DND-41 (cell line): ENCODE measurements around the gene SLC22A6.

Experiments used
- ATAC-seq: fragments of 200-7000 bp; cut with Tn5 transposase; 3 replicates; pipeline ENCODE4 v1.9.1; 2021; ENCODE audit warnings: low read depth; ENCODE audit not compliant: insufficient read depth
- DNase-seq: peaks from one replicate; pipeline ENCODE4 v3.0.0-alpha.2; 2020
- H2AFZ ChIP-seq: 2 replicates; pipeline ENCODE4 v1.6.0; 2012; ENCODE audit warnings: low read depth, low read length
- H3K27ac ChIP-seq: 2 replicates; pipeline ENCODE4 v1.5.1; 2012; ENCODE audit warnings: low read length, inconsistent platforms
- H3K27me3 ChIP-seq: fragments of 200-600 bp; sonication (generic); 2 replicates; pipeline ENCODE4 v1.6.0; 2012; ENCODE audit warnings: low read length, mild to moderate bottlenecking, inconsistent platforms; ENCODE audit not compliant: insufficient read depth, poor library complexity
- H3K36me3 ChIP-seq: 2 replicates; pipeline ENCODE4 v1.5.1; 2012; ENCODE audit warnings: low read length, inconsistent platforms; ENCODE audit not compliant: insufficient read depth
- H3K4me1 ChIP-seq: 2 replicates; pipeline ENCODE4 v1.5.1; 2012; ENCODE audit warnings: mild to moderate bottlenecking, low read length; ENCODE audit not compliant: insufficient read depth
- H3K4me2 ChIP-seq: 2 replicates; pipeline ENCODE4 v1.6.0; 2012; ENCODE audit warnings: mild to moderate bottlenecking, moderate library complexity, low read length, inconsistent platforms; ENCODE audit not compliant: insufficient read depth
- H3K4me3 ChIP-seq, 2 experiments: fragments of 200-600 bp in 1 of 2; shearing (Covaris generic) in 1 of 2; 2 replicates each; pipeline ENCODE4 v1.5.1; 2012 to 2016; ENCODE audit warnings: inconsistent platforms in 2 of 2, low read length in 2 of 2, mild to moderate bottlenecking in 2 of 2, low read depth in 1 of 2, moderate library complexity in 1 of 2
- H3K79me2 ChIP-seq: 2 replicates; pipeline ENCODE4 v1.6.0; 2012; ENCODE audit warnings: low read length, inconsistent platforms; ENCODE audit not compliant: insufficient read depth
- H3K9ac ChIP-seq: 2 replicates; pipeline ENCODE4 v1.6.0; 2012; ENCODE audit warnings: low read depth, mild to moderate bottlenecking, inconsistent platforms, low read length, moderate library complexity
- H3K9me3 ChIP-seq: 2 replicates; pipeline ENCODE4 v1.5.1; 2012; ENCODE audit warnings: low read length, moderate library complexity, mild to moderate bottlenecking, inconsistent platforms; ENCODE audit not compliant: insufficient read depth, severe bottlenecking
- H4K20me1 ChIP-seq: 2 replicates; pipeline ENCODE4 v1.6.0; 2012; ENCODE audit warnings: low read length; ENCODE audit not compliant: insufficient read depth
- EZH2 ChIP-seq: IDR thresholded peaks from 3 replicates; pipeline ENCODE4 v1.6.1; 2012; ENCODE audit warnings: borderline replicate concordance, low read depth, mild to moderate bottlenecking, moderate library complexity, low read length, inconsistent platforms; ENCODE audit not compliant: severe bottlenecking
- TF ChIP-seq, protein P1 (sequence below): IDR thresholded peaks from 2 replicates; pipeline ENCODE4 v1.5.1; 2012; ENCODE audit warnings: borderline replicate concordance, low read length, moderate library complexity, mild to moderate bottlenecking; ENCODE audit not compliant: poor library complexity, severe bottlenecking; ENCODE audit errors: extremely low read depth

SLC22A6 gene

DNA sequence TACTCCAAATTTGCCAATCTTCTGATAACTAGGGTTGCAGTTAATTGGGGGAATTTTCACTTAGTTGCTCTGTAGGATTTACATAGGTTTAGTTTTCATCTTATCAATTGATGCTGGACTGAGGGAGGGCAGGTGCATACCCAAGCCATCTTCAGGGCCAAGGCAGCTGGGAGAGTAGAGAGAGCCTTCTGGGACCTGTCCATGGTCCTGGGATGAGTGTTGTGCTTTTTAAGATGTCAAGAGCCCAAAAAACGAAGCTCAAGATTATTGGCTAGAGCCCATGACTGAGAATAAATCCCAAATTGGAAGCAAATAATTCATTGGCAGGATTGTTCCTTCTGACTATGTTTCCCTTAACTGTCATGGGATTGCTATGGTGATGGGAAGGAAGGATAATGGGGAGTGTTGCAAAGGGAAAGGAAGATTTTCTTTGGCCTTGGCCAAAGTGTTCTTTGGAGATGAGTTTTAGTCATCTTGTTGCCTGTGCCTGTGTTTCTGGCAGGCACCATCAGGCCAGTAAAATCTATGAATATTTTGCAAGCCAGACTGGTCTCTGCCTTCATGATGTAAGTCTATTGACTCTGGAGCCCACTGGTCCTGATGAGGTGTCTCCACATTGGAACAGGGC is 4.5 kb downstream of the SLC22A6 start:
- H3K4me3 ChIP-seq: no peak overlapping the region
- no peaks in the 10 kb centered on the region for H3K4me1 ChIP-seq
- H3K4me2 ChIP-seq: no peak overlapping the region
- TF ChIP-seq, protein P1, sequence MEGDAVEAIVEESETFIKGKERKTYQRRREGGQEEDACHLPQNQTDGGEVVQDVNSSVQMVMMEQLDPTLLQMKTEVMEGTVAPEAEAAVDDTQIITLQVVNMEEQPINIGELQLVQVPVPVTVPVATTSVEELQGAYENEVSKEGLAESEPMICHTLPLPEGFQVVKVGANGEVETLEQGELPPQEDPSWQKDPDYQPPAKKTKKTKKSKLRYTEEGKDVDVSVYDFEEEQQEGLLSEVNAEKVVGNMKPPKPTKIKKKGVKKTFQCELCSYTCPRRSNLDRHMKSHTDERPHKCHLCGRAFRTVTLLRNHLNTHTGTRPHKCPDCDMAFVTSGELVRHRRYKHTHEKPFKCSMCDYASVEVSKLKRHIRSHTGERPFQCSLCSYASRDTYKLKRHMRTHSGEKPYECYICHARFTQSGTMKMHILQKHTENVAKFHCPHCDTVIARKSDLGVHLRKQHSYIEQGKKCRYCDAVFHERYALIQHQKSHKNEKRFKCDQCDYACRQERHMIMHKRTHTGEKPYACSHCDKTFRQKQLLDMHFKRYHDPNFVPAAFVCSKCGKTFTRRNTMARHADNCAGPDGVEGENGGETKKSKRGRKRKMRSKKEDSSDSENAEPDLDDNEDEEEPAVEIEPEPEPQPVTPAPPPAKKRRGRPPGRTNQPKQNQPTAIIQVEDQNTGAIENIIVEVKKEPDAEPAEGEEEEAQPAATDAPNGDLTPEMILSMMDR: no peak
- TF ChIP-seq EZH2: no peak
- H2AFZ ChIP-seq: no peak overlapping the region
- H3K79me2 ChIP-seq: no peaks in the 10 kb centered on the region
- ATAC-seq (no peak), DNase-seq (peak; percentile 21)
- no peak overlapping the region for H3K27ac ChIP-seq
- H3K36me3 ChIP-seq: no peaks in the 10 kb centered on the region
- no peak overlapping the region for H3K9ac ChIP-seq
- H4K20me1 ChIP-seq: no peaks in the 10 kb centered on the region
- peaks cover 8% of the 10 kb centered on the region for H3K27me3 ChIP-seq
- no peaks in the 10 kb centered on the region for H3K9me3 ChIP-seq

DNA sequence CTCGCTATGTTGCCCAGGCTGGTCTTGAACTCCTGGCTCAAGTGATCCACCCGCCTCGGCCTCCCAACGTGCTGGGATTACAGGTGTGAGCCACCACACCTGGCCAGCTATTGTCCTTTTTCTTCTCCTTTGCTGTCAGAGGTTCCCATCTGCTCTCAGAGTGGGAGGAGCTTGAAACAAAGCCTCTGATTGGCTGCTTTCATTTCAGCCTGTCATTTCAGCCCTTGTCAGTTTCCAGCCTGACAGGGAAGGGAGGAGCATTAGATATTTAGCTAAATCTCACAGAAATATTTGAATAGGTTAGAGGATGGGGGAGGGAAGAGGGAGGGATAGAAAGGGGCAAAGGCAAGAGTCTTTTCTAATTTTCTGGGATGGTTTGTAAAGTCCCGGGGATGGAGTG is 8.7 kb downstream of the SLC22A6 start:
- H3K79me2 ChIP-seq: no peaks in the 10 kb centered on the region
- ATAC-seq (no peak), DNase-seq (no peak)
- peaks cover 12% of the 10 kb centered on the region for H3K27me3 ChIP-seq
- H3K9ac ChIP-seq: no peak overlapping the region
- no peaks in the 10 kb centered on the region for H3K9me3 ChIP-seq
- H3K4me3 ChIP-seq: no peak overlapping the region
- H3K4me2 ChIP-seq: no peak overlapping the region
- H3K27ac ChIP-seq: no peak overlapping the region
- no peaks in the 10 kb centered on the region for H3K4me1 ChIP-seq
- H4K20me1 ChIP-seq: no peaks in the 10 kb centered on the region
- TF ChIP-seq EZH2: no peak
- TF ChIP-seq, protein P1: no peak
- H3K36me3 ChIP-seq: no peaks in the 10 kb centered on the region
- H2AFZ ChIP-seq: no peak overlapping the region

DNA sequence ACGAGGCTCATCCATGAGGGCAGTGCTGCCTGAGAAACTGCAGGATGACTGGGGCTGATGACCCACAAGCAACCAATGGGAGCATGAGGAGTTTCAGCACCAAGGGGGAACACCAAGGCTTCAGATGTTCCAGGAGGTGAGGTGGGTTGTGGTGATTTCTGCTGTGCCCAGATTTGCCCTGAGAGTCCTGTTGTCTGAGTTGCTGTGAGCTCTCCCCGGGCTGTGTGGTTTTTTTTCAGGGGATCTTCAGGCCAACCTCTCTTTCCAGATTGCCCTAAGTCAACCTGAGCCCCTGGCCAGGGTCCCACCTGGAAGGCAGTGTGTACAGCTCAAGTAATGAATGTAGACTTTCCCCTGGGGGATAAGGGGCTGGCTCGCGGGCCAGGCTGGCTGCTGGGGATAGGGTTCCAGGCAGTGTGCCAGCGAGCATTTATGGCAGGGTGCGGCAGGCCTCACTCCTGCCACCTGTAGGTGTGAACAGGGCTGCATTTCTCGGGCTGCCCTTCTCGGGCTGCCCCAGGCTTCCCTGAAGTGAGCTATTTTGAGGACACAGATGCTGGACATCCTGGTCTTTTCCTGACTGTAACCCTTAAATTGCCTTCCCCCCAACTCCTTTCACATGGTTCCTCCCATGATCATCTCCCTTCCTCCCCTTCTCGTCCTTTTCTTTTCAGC is 9.8 kb downstream of the SLC22A6 start:
- no peak overlapping the region for H3K27ac ChIP-seq
- DNase-seq: peak; percentile 37
- peak; percentile 77 for ATAC-seq
- no peak overlapping the region for H3K9ac ChIP-seq
- H2AFZ ChIP-seq: no peak overlapping the region
- H4K20me1 ChIP-seq: no peaks in the 10 kb centered on the region
- no peaks in the 10 kb centered on the region for H3K79me2 ChIP-seq
- TF ChIP-seq, protein P1: peak; percentile 57
- no peak for TF ChIP-seq EZH2
- H3K36me3 ChIP-seq: no peaks in the 10 kb centered on the region
- no peaks in the 10 kb centered on the region for H3K4me1 ChIP-seq
- no peaks in the 10 kb centered on the region for H3K9me3 ChIP-seq
- H3K4me2 ChIP-seq: no peak overlapping the region
- peaks cover 15% of the 10 kb centered on the region for H3K27me3 ChIP-seq
- H3K4me3 ChIP-seq: no peak overlapping the region
